GM21423 (cell line): ENCODE results near the gene CAMK1.
A peak's percentile ranks its signal among the peaks of the same experiment; 100 is the strongest.
"Not testable (repeated sequence)": the region's sequence is repeated elsewhere in the genome, so short reads cannot be mapped to it uniquely, and the experiment has no call there.

Source experiments
- ATAC-seq: cut with Tn5 transposase; IDR thresholded peaks from one replicate; pipeline ENCODE4 v1.9.1; 2021; ENCODE audit warnings: mild to moderate bottlenecking, moderate library complexity; ENCODE audit not compliant: unreplicated experiment

The CAMK1 gene

DNA sequence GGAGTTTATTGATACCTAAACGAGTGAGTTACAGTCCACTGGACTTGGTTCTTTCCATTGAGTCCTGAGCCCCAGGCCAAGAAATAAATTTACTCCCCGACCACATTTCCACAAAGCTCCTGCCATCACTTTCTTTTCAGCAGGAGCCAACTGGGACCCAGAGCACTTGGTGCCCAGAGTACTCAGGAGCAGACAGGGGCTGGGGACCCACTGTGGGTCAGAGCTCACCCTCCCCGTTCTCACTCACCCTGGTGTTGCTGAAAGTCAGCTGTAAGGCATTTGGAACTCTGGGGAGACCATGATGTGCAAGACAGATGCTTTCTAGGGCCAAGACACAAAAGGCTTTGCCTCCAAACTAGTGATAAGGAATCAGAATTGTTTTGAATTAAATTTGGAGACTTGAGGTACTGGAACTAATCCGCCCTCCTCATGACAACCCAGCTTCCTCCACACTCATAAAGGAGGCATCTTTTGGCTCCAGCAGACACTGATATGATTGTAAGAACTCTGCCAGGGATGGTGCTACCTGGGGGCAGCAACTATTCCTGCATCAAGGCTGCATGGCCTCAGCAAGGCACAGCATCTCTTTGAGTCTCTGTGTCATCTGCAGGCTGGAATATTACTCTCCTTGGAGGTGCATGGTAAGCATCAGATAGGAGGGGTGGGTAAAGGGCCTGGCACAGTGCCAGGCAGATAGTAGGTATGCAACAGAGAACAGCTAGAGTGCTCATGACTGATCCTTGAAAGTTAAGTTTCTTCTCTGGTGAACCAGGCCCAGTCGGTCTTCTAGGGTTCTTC lies 7.3 kb upstream of the CAMK1 start:
- ATAC-seq, result no peak

DNA sequence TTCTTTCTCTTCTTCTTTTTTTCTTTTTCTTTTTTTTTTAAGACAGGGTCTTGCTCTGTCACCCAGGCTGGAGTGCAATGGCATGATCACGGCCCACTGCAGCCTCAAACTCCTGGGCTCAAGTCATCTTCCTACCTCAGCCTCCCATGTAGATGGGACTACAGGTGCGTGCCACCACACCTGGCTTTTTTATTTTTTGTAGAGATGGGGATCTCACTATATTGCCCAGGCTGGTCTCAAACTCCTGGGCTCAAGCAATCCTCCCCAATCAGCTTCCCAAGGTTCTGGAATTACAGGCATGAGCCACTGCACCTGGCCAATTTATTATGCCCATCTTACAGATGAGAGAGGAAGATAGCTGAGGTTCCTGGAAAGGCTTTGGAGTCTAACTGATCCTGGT lies 1.3 kb upstream of the CAMK1 start:
- ATAC-seq, result not testable (repeated sequence)

GRCh38 chr3:9770276-9770812 lies 597 bp upstream of the CAMK1 start:
- ATAC-seq, result no peak

DNA sequence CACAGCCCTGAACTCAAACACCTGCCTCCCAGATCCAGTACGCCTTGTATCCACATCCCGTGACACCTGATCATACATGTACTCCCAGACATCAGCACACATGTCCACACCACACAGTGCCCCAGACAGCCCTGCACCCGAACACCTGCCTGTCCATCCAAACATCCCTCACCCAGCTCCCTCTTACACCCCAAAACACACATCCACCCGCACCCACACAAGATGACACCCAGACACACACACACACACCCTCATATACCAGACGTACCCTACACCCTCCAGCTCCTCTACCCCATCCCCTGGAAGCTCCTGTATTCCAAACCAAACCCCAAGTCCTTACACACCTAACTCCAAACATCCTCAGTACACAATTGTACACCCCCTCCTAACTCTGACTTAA lies 735 bp downstream of the CAMK1 start:
- ATAC-seq, result no peak

GRCh38 chr3:9768141-9768775 lies 1.5 kb downstream of the CAMK1 start:
- ATAC-seq, result no peak

GRCh38 chr3:9767418-9767817 lies 2.3 kb downstream of the CAMK1 start:
- ATAC-seq, result no peak

GRCh38 chr3:9765865-9766264 lies 3.9 kb downstream of the CAMK1 start:
- no peak for ATAC-seq

- no peak for ATAC-seq
Measured at GRCh38 chr3:9762871-9763270, 6.9 kb downstream of the CAMK1 start.

- no peak for ATAC-seq
Measured at GRCh38 chr3:9761919-9762318, 7.8 kb downstream of the CAMK1 start.

DNA sequence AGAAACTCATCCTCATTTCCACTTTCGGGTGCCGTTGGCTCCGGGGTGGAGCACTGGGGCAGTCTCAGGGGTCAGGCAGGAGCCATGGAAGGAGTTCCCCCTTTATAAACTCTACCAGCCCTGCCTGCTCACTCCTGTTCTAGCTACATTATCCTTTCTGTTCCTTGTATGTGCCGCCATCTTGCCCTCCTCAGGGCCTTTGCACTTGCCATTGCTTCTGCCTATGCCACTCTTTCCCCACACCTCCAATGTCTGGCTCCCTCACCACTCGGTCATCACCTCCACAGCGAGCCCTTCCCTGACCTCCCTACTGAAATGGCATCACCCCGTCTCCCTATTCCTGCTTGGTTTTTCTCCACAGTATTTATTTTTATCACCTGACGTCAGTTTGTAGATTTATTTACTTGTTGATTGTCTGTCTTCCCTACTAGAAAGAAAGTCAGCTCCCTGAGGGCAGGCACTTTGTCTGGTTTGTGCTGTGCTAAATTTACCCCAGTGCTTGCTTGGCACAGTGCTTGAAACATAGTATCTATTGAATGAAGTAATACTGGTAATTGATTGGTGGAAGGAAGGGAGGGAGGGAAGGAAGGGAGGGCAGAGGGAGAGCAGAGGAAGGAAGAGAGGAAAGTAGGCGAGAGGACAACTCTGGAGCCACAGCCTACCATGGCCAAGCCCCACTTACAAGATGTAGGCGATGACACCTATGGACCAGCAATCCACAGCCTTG lies 8.8 kb downstream of the CAMK1 start:
- no peak for ATAC-seq

DNA sequence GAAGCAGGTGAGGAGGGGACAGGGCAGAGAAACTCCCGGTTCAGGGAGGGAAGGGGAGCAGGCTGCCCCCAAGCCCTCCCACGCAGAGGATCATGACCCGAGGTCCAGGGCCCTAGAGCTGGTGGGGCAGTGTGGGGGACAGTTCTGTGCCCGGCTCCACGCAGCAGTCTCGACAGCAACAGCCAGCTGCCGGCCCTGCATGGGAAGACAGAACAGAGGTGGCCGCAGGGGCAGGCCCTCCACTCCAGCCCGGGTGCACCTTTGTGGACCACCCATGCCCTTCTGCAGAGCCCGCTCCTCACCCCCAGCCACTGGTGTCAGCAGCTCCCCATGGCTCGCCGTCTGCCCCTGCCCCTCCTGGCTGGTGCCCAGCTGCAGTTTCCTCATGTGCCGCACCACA lies 12.3 kb downstream of the CAMK1 start:
- no peak for ATAC-seq

DNA sequence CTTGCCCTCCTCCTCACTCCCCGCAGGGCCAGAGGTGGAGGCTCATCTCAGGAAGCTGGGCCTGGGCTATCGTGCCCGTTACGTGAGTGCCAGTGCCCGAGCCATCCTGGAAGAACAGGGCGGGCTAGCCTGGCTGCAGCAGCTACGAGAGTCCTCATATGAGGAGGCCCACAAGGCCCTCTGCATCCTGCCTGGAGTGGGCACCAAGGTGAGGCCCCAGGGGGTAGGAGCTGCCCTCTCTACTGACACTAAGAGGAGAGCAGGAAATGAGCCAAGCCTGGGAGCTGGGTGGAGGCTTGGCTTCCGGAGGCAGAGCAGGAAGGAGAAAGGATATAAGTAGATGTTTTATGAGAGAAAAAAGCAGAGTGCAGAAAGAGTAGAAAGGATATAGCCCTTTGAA lies 15.1 kb downstream of the CAMK1 start:
- ATAC-seq, result no peak

- ATAC-seq, result no peak
Measured at GRCh38 chr3:9750556-9751411, 19.0 kb downstream of the CAMK1 start.

GRCh38 chr3:9749645-9750555 lies 19.8 kb downstream of the CAMK1 start, which contains the start of gene OGG1:
TSS of gene OGG1 (plus strand) at chr3:9749952. CDS start at chr3:9750287, 335 bp downstream.
- ATAC-seq, result peak; percentile 91

DNA sequence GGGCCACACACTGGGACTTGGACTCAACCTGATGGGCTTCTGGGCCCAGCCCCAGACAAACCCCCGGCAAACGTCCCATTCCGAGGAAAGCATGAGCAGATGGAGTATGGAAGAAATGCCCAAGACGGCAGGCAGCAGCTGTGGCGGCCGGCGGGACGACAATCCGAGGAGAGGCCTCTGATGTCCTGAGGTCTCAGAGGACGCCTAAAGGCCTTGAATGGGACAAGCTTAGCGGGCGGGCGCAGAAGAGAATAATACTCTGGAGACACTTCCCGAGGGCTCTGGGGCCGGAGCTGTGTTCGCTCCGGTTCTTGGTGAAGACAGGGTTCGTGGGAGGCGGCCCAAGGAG lies 20.5 kb downstream of the CAMK1 start:
- ATAC-seq, result no peak

DNA sequence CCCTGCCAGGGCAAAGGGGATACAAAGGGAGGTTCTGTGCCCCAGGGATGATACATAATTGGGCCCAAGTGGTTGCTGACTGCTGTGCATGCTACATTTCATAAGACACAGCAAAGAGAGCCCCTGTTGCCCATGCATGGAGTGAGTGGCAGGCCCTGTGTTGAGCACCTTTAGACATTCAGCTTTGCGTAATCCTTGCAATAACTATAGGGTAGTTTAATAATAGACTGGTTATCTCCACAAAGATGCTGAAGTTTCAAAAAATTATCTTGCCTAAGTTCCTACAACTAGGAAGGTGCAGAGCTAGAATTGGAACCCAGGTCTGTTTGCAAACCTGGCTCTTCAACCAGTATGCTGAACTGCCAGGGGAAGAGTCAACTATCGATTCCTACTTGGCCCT lies 21.7 kb downstream of the CAMK1 start:
- no peak for ATAC-seq

DNA sequence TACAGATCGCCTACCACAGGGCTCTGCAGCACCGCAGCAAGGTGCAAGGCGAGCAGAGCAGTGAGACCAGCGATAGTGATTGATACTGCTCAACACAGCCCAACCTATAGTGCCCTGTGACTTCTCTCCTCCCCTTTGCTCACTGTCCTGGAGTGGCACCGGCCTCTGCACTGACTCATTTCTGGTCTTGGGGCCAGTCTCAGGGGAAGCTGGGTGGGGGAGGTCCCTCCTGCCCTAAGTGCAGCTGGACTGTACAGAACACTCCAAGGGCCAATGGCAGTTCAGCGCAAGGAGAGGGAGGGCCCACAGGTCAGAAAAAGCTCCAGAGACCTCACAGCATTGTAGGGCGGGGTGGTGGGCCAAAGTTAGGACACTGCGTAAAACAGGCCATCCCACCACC lies 22.5 kb downstream of the CAMK1 start:
- no peak for ATAC-seq

DNA sequence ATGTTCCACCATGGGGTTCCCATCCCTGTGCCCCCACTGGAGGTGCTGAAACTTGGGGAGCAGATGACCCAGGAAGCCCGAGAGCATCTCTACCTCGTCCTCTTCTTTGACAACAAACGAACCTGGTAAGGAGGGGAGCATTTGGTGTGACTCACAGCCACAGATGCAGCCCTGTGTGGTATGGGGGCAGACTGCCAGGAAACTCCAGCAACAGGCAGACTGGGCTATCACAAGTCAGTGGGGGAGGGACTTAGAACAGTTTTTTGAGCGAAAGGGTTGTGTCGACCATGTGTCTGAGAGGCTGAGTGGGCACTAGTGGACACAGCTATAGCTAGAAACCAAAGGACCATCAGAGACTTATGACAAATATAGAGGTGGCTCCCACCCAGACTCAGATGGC lies 23.4 kb downstream of the CAMK1 start:
- ATAC-seq, result no peak

DNA sequence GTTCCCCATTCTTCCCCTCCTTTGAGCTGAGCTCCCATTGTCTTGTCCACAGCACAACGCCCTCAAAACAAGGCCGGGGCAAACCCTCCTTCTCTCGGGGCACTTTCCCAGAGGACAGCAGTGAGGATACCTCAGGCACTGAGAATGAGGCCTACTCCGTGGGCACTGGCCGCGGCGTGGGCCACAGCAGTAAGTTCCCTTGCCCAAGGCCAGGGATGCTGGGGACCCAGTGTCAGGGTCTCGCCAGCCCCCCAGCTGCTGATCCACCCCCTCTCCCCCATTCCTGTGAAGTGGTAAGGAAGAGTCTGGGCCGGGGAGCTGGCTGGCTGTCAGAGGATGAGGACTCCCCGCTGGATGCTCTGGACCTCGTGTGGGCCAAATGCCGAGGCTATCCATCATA lies 24.2 kb downstream of the CAMK1 start:
- ATAC-seq, result no peak

DNA sequence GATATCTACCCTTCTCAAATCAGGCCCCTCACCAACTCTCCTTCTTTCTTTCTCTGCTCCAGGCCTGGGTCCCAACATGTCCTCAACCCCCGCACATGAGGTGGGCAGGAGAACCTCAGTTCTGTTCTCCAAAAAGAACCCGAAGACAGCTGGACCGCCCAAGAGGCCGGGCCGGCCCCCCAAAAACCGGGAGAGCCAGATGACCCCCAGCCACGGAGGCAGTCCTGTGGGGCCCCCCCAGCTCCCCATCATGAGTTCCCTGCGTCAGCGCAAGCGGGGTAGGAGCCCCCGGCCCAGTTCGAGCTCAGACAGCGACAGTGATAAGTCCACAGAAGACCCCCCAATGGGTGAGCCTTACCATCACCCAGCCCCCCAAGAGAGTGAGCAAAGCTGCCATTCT lies 25.6 kb downstream of the CAMK1 start:
- no peak for ATAC-seq
